Mucosa of stomach (tissue), 1 donor: Measurements from ENCODE around the gene LGALS1.
A peak's percentile ranks its signal among the peaks of the same experiment; 100 is the strongest.

Experiments used
- H3K27me3 ChIP-seq: one replicate; pipeline ENCODE4 v1.7.0; 2013; ENCODE audit warnings: mild to moderate bottlenecking, low read length; ENCODE audit not compliant: control insufficient read depth, insufficient read depth
- H3K36me3 ChIP-seq: one replicate; pipeline ENCODE4 v1.7.0; 2013; ENCODE audit warnings: low read length; ENCODE audit not compliant: control insufficient read depth, insufficient read depth
- H3K4me1 ChIP-seq: one replicate; pipeline ENCODE4 v1.7.0; 2013; ENCODE audit warnings: mild to moderate bottlenecking, low read length; ENCODE audit not compliant: control insufficient read depth, insufficient read depth
- H3K4me3 ChIP-seq: one replicate; pipeline ENCODE4 v1.7.0; 2013; ENCODE audit warnings: low read length
- H3K9ac ChIP-seq: one replicate; pipeline ENCODE4 v1.7.0; 2013; ENCODE audit warnings: mild to moderate bottlenecking, low read length, moderate library complexity
- H3K9me3 ChIP-seq: one replicate; pipeline ENCODE4 v1.7.0; 2013; ENCODE audit warnings: mild to moderate bottlenecking, low read length, moderate library complexity; ENCODE audit not compliant: control insufficient read depth
- donor health status: Pancreatic carcinoma.

The LGALS1 gene

GRCh38 chr22:37675930-37676735, 697 bp downstream of the LGALS1 start:
- no peaks in the 10 kb centered on the region for H3K9me3 ChIP-seq
- peak overlapping the region; percentile 65 for H3K9ac ChIP-seq
- no peaks in the 10 kb centered on the region for H3K36me3 ChIP-seq

DNA sequence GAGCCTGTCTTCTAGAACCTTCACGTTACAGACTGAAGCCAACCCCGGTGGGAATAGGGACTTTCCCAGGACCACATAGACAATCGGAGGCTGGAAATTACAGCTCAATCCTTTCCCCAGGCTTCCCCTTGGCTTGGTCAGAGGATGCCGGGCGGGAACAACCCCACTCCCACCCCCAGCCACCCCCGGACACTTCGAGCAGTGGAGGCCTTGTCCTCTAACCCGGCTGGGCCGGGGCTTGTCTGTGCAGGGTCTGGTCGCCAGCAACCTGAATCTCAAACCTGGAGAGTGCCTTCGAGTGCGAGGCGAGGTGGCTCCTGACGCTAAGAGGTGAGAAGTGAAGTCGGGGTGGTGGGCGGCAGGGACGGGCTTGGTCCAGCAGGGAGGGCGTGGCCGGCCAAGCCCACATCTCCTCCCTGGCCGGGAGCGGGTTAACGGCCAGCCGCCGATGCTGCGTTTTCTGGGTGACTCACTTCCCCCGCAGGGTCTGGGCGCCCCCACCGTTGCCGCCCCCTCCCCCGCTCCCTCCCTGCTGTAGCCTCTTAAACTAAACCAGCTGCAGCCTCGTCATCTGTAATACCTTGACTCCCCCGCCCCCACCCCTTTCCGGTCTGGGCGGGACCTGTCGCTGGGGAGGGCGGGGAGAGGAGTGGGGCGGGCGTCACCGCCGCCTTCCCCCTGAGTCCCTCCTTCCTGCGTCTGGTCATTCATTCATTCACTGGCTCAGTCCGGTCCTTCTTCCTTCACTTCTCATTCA, 1.5 kb downstream of the LGALS1 start:
- peaks cover 45% of the 10 kb centered on the region for H3K4me1 ChIP-seq
- no peaks in the 10 kb centered on the region for H3K36me3 ChIP-seq
- H3K9ac ChIP-seq, result peak overlapping the region; percentile 65
- no peaks in the 10 kb centered on the region for H3K9me3 ChIP-seq
- H3K4me3 ChIP-seq, result peak overlapping the region; percentile 41
- no peaks in the 10 kb centered on the region for H3K27me3 ChIP-seq

More at GRCh38 chr22:37675930-37676735, 697 bp downstream of the LGALS1 start:
- H3K4me1 ChIP-seq, result peaks cover 38% of the 10 kb centered on the region
- peak overlapping the region; percentile 50 for H3K4me3 ChIP-seq
- H3K27me3 ChIP-seq, result no peaks in the 10 kb centered on the region

GRCh38 chr22:37677493-37677974, 2.1 kb downstream of the LGALS1 start:
- Histone ChIP-seq H3K9me3 (no peaks in the 10 kb centered on the region), H3K4me1 (peaks cover 45% of the 10 kb centered on the region), H3K27me3 (no peaks in the 10 kb centered on the region), H3K4me3 (peak overlapping the region; percentile 41), H3K36me3 (no peaks in the 10 kb centered on the region), H3K9ac (peak overlapping the region; percentile 65)

- Histone ChIP-seq H3K9me3 (no peaks in the 10 kb centered on the region), H3K4me1 (peaks cover 42% of the 10 kb centered on the region), H3K27me3 (no peaks in the 10 kb centered on the region), H3K36me3 (no peaks in the 10 kb centered on the region), H3K4me3 (no peak overlapping the region), H3K9ac (no peak overlapping the region)
These were observed 2.9 kb downstream of the LGALS1 start for GRCh38 chr22:37678372-37678771.

DNA sequence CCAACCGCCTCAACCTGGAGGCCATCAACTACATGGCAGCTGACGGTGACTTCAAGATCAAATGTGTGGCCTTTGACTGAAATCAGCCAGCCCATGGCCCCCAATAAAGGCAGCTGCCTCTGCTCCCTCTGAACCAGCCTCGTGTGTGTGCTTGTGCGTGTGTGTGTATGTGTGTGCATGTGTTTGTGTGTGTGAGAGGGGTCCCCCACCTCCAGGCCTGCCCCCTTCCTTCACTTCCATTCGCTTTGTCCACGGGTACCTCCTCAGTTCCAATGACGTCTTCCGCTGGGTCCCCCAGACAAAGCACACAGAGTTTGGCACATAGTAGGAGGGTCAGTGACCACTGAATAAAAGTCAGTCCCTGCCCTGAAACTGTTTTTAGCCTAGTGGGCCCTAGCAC, 4.2 kb downstream of the LGALS1 start:
- no peak overlapping the region for H3K4me3 ChIP-seq
- H3K27me3 ChIP-seq, result no peaks in the 10 kb centered on the region
- H3K9ac ChIP-seq, result no peak overlapping the region
- H3K4me1 ChIP-seq, result peaks cover 37% of the 10 kb centered on the region
- no peaks in the 10 kb centered on the region for H3K9me3 ChIP-seq
- H3K36me3 ChIP-seq, result no peaks in the 10 kb centered on the region

DNA sequence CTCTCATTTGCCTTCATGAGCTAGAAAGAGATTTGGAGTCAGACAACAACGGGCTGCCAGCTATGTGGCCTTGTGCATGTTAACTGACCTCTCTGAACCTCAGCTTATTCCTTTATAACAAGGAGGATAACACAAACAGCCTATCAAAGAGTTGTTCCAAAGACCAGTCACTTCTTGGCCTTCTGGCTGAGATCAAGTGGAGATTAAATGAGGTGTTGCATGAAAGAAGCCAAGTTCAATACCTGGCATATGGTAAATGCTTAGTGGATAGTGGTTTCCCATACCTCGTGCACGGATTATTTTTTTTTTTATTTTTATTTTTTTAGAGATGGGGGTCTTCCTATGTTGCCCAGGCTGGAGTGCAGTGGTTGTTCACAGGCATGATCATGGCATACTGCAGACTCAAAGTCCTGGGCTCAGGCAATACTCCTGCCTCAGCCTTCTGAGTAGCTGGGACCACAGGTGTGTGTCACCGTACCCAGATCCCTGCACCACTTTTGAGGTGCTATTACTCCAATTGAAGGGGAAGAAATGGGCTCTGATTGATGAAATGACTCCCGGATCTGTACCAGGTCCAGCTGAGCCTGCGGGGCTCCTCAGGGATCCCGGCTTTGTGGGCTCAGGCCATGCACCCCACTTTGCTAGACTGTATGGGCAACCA, 4.9 kb downstream of the LGALS1 start:
- no peaks in the 10 kb centered on the region for H3K36me3 ChIP-seq
- no peaks in the 10 kb centered on the region for H3K27me3 ChIP-seq
- no peaks in the 10 kb centered on the region for H3K9me3 ChIP-seq
- H3K4me3 ChIP-seq, result no peak overlapping the region
- peaks cover 30% of the 10 kb centered on the region for H3K4me1 ChIP-seq
- no peak overlapping the region for H3K9ac ChIP-seq

- Histone ChIP-seq H3K4me1 (peaks cover 29% of the 10 kb centered on the region), H3K4me3 (no peak overlapping the region), H3K36me3 (no peaks in the 10 kb centered on the region), H3K9me3 (no peaks in the 10 kb centered on the region), H3K27me3 (no peaks in the 10 kb centered on the region), H3K9ac (no peak overlapping the region)
These were observed 5.6 kb downstream of the LGALS1 start for GRCh38 chr22:37681001-37681424.

DNA sequence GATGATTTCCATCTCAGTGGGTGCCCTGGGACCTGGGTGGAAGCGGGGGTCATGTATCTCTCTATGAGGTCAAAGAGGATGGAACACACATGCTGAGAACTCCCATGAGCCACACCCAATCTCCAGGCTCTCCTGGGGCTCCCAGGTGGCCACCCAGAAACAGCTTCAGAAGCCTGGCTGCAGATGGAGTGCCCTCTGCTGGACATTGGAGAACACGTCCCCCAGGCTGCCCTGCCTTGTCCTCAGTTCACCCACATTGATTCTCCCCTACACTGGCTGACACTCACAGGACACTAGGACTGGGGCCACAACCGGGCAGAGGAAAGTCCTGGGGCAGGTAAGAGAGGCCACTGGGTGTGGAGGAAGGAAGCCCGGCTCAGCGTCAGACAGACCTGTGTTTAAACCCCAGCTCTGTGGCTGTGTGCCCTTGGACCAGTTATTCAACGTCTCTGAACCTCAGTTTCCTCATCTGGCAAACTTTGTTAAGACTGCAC, 6.2 kb downstream of the LGALS1 start:
- Histone ChIP-seq H3K27me3 (no peaks in the 10 kb centered on the region), H3K36me3 (no peaks in the 10 kb centered on the region), H3K4me3 (no peak overlapping the region), H3K9ac (no peak overlapping the region), H3K9me3 (no peaks in the 10 kb centered on the region), H3K4me1 (peaks cover 26% of the 10 kb centered on the region)

DNA sequence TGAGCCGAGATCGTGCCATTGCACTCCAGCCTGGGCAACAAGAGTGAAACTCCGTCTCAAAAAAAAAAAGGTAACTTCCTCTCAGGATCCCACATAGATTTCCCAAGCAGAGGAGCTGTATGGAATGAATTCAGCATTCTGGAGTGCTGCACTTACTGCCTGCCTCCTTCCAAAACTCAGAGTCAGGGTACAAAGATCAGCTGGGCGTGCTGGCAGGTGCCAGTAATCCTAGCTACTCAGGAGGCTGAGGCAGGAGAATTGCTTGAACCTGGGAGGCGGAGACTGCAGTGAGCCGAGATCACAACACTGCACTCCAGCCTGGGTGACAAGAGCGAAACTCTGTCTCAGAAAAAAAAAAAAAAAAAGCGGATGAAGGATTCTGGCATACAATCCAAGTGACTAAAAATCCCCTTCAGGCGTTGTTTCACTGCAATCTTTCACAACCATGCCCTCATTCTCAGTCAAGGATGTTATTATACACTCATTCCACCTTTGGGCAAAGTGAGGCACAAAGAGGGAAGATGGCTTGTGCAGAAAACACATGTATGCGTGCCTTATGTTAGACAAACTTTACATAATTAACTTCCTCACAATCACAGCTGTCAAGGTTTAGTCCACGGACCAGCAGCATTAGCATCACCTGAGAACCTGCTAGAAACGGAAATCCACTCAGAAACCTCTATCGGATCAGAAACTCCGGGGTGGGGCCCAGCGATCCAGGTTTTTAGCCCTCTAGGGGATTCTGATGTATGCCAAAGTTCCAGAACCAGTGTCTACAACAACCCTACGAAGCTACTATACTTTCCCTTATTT, 9.6 kb downstream of the LGALS1 start:
- peaks cover 33% of the 10 kb centered on the region for H3K4me1 ChIP-seq
- no peak overlapping the region for H3K9ac ChIP-seq
- H3K27me3 ChIP-seq, result no peaks in the 10 kb centered on the region
- no peaks in the 10 kb centered on the region for H3K36me3 ChIP-seq
- H3K4me3 ChIP-seq, result no peak overlapping the region
- H3K9me3 ChIP-seq, result no peaks in the 10 kb centered on the region

DNA sequence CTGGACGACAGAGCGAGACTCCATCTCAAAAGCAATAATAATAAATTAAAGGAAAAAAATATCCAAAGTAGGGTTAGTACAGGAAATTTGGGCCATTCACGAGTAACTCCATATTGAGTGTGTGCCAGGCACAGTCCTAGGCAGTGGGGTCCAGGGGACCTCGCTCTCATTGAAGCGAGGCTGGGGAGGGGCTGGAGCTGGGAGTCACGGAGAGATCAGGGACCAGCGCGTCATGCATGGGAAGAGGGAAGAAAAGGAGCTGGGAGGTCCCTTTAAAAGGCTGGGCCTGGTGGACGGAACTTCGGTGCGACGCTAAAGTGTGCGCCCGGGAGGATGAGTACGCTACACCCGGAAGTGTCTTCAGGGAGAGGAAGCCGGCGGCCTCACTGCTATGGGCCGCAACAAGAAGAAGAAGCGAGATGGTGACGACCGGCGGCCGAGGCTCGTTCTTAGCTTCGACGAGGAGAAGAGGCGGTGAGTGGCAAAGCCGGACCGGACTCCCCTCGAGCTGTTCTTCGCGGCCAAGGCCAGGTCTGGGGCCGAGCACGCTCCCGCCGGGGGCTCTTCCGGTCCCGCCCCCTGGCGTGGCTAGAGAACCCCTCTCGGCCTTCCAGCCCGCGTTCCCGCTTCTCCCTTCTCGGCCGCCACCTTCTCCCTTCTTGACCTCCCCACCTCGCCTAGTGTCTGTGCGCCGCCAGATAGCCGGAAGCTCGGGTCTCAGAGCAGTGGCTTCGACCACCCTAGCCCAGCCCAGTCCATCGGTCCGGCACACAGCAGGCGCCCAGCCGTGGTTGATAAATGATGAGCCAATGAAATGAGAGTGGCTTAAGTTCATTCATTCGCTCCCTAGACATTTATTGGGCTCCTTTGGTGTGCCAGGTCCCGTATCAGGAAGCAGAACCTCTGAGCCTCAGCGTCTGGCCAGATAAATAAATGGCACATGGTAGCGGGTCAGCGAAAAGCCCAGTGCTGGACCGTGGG, 10.9 kb downstream of the LGALS1 start, which contains the start of gene NOL12:
Gene NOL12 (plus strand): TSS at position 342 of the 981 bp plus-strand sequence. CDS start 50 bp downstream, at position 392.
- Histone ChIP-seq H3K36me3 (no peaks in the 10 kb centered on the region), H3K9ac (peak within 1 kb of the TSS; percentile 96), H3K9me3 (no peaks in the 10 kb centered on the region), H3K4me3 (peak within 1 kb of the TSS; percentile 97), H3K4me1 (peaks cover 31% of the 10 kb centered on the region), H3K27me3 (no peaks in the 10 kb centered on the region)
